ENCODE data around the gene MRPL17.

The MRPL17 gene

GRCh38 chr11:6653097-6653496 is 30.0 kb downstream of the MRPL17 start:
- no peak for DNase-seq

- no peak for DNase-seq
Measured at GRCh38 chr11:6652182-6652581, 31.0 kb downstream of the MRPL17 start.

GRCh38 chr11:6650980-6651379 is 32.2 kb downstream of the MRPL17 start:
- DNase-seq, result no peak

DNA sequence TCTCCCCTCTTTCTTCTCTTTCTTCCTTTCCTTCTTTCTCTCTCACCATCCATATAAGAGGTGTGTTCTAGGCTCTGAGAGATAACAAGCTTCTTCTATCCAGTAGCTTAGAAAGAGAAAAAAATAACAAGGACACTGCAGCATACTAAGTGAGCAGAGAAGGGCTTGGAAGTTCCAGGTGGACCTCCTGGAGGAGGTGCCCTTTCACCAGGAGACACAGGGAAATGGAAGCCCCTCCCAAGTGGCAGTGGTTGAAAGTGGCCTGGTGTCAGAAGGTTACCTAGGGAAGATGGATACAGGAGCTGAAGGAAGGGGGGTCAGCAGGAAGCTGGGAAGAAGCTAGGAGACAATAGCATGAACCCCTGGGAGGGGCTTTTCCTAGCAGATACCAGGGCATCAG is 33.0 kb downstream of the MRPL17 start:
- DNase-seq, result no peak

DNA sequence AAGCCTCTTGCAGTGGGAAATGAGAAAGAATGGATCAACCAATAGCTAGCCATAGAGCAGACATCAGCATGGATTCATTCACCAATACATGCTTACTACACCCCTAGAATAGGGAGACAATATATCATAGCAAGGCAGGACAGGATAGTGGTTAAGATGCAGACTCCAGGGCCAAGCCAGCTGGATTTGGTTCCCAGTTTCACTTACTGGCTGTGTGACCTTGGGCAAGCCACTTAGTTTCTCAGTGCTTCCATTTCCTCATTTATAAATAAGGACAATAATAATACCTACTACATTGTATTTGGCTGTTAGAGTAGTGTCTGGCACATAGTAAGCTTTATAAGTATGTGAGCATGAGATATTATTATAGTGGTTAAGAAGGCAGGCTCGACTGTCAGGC is 34.6 kb downstream of the MRPL17 start:
- DNase-seq, result no peak

- no peak for DNase-seq
Measured at GRCh38 chr11:6647836-6648235, 35.3 kb downstream of the MRPL17 start.

DNA sequence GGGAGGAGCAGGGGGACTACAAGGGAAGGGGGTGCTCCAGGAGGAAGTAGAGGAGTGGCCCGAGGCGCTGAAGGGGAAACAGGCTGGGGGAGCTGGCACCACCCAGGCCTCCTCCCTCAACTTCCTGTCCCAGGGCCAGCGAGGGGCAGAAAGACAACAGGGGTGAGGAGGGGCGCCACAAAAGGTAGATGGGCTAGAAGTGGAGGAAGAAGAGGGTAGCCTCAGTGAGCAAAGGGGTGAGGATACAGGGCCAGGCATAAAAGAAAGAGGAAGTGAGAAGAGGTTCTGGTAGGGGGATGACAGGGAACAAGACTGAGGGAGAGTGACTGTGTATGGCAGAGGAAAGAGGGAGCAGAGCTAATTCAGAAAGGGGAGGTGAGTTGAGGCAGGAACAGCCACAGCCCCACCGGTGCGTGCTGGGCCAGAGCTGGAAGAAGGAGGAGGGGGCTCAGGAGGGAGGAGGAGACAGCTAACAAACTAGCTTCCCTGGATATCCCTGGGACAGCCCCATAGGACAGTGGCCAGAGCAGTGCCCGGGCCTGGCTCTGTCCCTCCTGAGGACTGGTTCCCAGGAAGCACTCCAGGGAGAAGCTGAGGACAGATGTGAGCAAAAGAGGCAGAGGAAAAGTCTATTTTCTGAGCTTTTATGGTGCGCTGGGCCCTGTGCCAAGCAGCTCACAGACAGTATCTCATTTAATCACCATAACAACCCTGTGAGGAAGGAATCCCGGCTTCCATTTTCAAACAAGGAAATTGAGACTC is 36.0 kb downstream of the MRPL17 start:
- peak; percentile 56 for DNase-seq

- DNase-seq, result no peak
Measured at GRCh38 chr11:6646576-6646917, 36.6 kb downstream of the MRPL17 start.

DNA sequence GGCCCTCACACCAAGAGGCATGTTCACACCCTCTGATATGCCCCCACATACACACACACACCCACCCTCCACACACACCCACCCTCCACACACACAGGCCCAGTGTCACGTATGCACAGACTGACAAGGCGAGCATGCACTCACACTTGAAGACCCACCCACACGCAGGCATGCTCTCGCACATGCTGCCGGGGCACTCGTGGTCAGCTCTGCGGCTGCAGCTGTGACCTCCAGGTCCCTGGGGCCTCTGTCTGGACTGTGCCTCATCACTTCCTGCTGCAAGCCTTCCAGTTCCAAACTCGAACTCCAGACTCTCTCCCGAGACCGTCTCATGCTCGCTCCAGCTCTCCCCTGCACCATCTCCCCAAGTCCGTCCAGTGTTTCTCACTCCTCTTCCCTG is 37.1 kb downstream of the MRPL17 start:
- DNase-seq, result no peak

DNA sequence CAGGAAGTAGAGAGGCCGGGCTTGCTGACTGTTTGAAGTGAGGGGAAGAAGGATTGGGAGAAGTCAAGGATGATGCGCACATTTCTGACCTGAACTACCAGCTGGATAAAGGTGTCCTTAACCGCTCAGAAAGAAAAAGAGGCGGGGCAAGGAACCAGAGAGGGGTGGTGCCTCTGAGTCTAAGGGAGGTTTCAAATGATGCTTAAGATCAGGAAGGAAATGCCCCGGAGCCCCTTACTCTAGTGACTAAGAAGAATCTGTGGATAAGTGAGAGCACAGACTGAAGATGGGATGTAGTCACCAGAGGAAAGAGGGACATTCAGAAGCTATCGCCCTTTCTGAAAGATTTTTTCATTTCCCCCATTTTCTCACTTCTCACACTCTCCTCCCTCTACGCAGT is 40.2 kb downstream of the MRPL17 start:
- no peak for DNase-seq

DNA sequence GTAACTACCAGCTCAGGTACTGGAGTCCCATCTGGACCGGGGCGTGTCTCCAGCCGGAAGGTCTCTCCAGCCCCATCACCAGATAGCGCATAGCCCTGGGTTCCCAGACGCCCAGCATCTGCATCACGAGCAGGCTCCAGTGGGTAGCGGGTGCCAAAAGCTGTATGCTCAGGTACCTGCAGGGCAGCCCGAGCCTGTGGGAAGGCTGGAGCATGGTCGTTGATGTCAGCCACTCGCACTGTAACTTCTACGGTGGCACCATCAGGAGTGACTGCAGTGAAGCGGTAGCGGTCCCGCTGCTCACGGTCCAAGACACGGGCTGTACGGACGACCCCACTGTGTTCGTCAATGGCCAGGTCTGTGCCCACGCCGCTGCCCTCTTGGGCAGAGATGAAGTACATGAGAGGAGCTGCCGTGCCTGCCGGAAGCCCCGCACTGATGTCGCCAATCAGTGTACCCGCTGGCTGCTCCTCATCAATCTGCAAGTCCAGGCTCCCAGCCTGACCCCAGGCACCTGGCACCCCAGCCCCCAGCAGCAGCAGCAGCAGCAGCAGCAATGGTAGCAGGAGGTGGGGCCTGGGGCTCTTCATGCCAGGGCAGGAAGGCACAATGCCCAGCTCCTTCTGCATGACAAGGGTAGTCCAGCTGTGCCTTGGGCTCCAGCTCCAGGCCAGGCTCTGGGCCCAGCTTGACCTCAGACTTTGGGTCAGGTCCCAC is 42.0 kb downstream of the MRPL17 start:
- no peak for DNase-seq

GRCh38 chr11:6640036-6640984 is 42.8 kb downstream of the MRPL17 start:
- no peak for DNase-seq

DNA sequence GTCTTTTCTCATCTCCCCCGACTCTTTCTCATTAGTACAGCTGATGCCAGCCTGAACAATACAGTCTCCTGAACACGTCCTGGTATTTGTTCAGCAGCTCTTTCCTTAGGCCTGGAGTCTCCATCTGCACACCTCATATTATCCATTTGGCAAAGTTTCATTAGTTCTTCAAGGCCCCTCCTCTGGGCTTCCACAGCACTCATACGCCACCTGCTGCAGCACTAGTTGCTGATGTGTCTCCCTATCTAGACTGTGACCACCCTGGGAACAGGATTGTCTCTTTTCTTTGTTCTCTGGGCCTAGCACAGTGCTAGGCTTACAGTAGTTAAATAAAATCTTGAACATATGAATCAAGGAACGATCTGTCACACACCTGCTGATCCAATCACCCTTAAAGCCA is 44.7 kb downstream of the MRPL17 start:
- DNase-seq, result no peak

DNA sequence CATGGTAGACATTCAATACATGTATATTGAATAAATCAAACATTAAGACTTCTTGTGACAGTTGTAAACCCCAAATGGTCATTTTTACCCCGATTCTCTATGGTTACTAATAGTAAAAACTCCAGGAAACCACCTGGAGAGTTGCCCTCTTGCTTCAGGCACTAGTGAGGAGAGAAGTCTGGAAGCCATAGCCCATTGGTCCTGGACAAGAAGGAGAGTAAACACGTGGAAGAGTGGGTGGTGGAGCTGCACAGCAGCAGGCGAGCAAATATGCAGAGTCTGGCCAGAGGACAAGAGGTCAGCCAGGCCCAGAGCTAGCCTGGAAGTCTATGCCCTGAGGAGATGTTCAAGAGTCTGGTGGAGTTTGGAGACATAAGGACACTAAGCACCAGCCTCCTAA is 45.3 kb downstream of the MRPL17 start:
- no peak for DNase-seq

DNA sequence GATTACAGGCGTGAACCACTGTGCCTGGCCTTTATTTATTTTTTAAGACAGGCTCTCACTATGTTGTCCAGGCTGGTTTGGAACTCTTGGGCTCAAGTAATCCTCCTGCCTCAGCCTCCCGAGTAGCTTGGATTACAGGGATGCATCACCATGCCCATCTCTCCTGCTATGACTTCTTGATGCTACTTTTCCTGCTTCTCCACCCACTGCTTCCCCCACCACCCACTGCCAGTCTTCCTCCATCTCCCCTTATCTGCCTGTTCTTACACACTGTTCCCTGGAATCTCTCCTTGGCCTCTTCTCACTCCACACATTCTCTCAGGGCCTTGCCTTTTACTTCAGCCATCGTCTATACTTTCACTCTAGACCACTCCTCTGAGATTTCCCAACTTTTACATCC is 46.7 kb downstream of the MRPL17 start:
- no peak for DNase-seq

- no peak for DNase-seq
Measured at GRCh38 chr11:6635082-6635932, 47.8 kb downstream of the MRPL17 start.

DNA sequence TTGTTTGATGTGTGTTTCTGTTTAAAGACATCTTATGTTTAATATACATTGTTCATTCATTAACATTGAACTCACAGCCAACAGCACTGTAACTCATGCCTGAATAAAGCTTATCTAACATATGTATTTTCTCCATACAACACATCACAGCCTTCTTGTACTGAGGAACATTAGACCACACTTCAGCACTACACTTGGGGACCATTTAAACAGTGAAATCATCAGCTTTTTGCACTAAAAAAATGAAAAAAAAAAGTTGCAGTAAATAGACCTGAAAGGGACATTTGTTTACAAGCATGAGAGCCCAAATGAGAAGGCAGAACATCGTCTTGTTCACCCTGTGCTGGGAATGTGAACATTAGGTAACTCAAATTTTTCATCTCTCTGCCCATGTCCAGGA is 48.6 kb downstream of the MRPL17 start:
- DNase-seq, result no peak

- no peak for DNase-seq
Measured at GRCh38 chr11:6633422-6634408, 49.4 kb downstream of the MRPL17 start.

- DNase-seq, result no peak
Measured at GRCh38 chr11:6632116-6633073, 50.7 kb downstream of the MRPL17 start.

GRCh38 chr11:6631361-6631890 is 51.7 kb downstream of the MRPL17 start:
- DNase-seq, result no peak
